OCI-M1 (cell line): ENCODE data around the gene KRTAP10-3.

Source experiments
- DNase-seq: peaks from one replicate; lab custom pipeline; 2025; lab: John Stamatoyannopoulos, UW

The KRTAP10-3 gene

GRCh38 chr21:44547656-44548331 lies 10.8 kb downstream of the KRTAP10-3 start:
- no peak for DNase-seq

GRCh38 chr21:44544566-44544965 lies 14.0 kb downstream of the KRTAP10-3 start:
- DNase-seq, result no peak

DNA sequence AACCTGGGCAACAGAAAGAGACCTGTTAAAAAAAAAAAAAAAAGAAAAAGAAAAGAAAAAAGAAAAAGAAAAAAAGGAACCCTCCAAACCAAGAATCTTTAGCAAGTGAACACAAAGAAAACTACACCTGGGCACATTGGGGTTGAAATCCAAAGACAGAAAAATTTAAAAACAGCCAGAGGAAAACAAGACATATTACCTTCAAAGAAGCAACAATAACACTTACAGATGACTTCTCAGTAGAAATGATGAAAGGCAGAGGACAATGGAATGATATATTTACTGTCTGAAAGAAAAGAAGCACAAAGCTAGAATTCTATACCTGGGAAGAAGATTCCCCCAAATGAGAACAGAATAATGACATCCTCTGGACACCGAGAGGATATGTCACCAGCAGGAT lies 15.9 kb downstream of the KRTAP10-3 start:
- no peak for DNase-seq

DNA sequence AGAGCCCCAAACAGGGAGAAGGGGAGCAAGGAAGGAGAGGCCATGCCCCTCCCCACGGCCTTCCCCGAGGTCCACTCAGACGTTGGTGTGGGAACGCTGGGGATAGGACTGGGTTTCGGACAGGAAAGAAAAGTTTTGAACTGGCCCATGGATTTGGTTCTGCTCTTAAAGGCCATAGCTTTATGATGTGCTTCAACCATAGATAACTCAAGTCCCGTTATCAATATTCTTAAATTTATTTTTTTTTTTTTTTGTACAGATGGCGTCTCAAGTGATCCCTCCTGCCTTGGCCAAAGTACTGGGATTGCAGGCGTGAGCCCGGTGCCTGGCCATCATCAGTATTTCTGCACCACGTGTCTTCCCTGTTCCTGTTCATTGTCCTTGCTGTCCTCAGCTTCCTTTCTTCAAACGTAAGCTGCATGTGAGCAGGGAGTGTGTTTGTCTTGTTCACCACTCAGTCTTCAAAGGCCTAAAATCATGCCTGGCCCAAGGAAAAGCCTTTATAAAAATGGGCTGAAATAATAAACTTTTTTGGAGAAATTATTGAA lies 17.8 kb downstream of the KRTAP10-3 start:
- no peak for DNase-seq

GRCh38 chr21:44539991-44540666 lies 18.5 kb downstream of the KRTAP10-3 start, which contains the start of gene KRTAP10-1:
Gene KRTAP10-1, minus strand, starts transcription at chr21:44540195. Its CDS starts 45 bp downstream, at chr21:44540150.
- no peak for DNase-seq

DNA sequence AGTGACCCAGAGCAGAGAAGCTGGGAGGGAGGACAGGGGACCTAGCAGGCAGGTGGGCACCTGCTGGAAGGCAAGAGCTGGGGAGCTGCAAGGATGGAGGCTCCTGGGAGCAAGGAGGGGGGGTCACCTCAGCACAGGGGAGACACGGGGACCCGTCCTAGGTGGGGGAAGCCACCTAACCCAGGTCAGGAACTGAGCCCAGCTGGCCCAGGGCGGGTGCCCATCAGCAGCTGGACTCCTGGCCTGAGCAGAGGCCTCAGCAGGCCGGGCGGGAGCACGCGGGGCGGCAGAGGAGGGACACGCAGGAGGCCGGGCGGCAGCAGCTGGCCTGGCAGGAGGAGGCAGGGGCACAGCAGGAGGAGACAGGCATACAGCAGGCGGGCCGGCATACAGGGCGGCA lies 19.5 kb downstream of the KRTAP10-3 start:
- no peak for DNase-seq

- DNase-seq, result no peak
These were observed 20.4 kb downstream of the KRTAP10-3 start for GRCh38 chr21:44537930-44538911.

GRCh38 chr21:44535963-44536362 lies 22.6 kb downstream of the KRTAP10-3 start:
- DNase-seq, result no peak

GRCh38 chr21:44534688-44535087 lies 23.9 kb downstream of the KRTAP10-3 start:
- DNase-seq, result no peak

GRCh38 chr21:44533891-44534627 lies 24.5 kb downstream of the KRTAP10-3 start:
- no peak for DNase-seq

GRCh38 chr21:44533121-44533890 lies 25.3 kb downstream of the KRTAP10-3 start:
- no peak for DNase-seq

DNA sequence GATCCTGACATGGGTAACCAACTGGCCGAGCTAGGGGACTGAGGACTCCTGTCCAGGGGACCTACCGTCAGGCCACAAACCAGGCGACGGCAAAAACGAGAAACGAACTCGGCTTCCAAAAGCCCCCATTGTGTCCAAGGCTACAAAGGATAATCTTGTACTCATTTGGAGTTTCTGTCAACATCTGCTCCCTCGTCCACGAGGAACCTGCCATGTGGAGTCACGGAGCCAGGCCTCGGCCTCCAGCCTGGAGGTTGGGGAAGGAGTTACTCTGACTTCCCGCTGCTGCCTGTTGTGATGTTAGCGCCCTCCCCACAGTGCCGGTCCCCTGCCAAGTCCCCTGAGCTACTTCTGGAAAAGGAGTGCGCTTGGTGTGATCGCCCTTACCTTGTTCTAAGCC lies 25.9 kb downstream of the KRTAP10-3 start:
- DNase-seq, result no peak

DNA sequence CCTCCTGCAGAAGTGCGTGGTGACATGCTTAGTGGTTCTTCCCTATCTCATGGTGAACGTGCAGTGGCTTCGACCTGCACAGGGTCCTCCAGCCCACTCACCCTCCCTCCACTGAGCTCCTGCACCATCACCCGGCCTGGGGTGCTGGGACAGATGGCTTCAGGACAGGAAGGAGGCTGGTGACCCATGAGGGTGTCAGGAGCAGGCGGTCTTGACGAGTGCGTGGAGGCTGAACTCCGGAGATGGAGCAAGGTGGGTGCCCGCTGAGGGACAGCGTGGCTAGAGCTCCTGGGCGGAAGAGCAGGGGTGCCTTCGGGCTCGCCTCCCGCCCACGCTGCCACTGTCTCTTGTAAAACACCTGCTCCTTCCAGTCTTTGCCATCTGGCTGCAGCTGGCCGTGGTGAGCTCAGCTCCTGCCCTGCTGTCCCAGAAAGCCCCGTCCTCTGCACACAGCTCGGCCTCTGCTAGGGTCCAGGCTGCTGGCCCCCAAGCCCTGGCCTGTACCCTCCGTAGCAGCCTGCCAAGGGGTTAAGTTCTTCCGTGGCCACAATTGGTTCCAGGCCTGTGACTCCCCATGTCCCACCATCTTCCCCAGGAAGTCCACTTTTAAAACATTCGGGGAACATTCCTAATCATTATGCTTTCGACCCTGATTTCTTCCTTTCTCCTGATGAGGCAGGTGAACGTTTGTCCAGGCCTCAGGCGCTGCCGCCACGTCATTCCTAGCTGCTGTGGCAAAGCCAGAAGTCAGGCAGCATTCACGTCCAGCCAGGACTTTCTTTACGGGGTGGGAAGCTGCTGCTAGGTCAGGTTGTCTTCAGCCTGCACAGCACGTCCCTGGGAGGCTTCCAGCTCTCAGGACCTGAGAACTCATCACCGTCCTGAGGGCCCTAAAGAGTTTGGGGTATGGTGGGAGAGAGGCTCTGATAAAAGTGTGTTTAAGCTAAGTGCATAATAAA lies 26.7 kb downstream of the KRTAP10-3 start:
- no peak for DNase-seq

- no peak for DNase-seq
These were observed 27.5 kb downstream of the KRTAP10-3 start for GRCh38 chr21:44530903-44531605.

DNA sequence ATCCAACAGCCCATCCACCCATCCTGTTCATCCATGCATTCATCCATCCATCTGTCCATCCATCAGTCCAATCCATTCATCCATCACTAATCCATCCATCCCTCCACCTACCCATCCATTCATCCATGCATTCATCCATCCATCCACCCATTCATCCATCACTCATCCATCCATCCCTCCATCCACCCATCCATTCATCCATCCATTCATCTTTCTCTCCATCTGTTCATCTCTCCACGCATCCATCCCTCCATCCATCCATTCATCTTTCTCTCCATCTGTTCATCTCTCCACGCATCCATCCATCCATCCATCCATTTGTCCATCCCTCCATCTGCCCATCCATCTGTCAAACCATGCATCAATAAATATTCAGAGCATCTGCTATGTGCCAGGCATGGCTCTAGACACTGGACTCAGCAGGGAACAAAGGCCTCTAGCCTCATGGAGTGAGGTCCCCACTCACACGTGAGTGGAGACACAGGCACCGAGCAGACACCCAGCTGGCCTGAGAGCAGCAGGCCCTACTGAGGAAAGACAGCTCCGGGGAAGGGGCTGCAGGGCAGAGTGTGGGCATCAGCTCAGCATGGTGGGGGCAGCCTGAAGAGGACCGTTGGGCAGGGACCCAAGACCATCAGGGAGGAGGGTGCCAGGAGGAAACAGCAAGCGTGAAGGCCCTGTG lies 28.2 kb downstream of the KRTAP10-3 start:
- DNase-seq, result no peak

- no peak for DNase-seq
These were observed 29.0 kb downstream of the KRTAP10-3 start for GRCh38 chr21:44529503-44530125.

- DNase-seq, result no peak
These were observed 29.6 kb downstream of the KRTAP10-3 start for GRCh38 chr21:44529011-44529421.

GRCh38 chr21:44528634-44528995 lies 30.0 kb downstream of the KRTAP10-3 start:
- DNase-seq, result no peak
